SK-N-SH (cell line): ENCODE data around the gene AGBL4. TPM values are rescaled to one million over a fixed set of nuclear protein-coding genes. Genes with fewer than 3 reads are reported as not detected.

ENCODE experiments used
- CTCF ChIA-PET: fragments of 300-600, 350-600 bp; formaldehyde crosslinking; extraction: SDS; loops from one replicate; lab custom pipeline; 2021; lab: Yijun Ruan, JAX
- POLR2A ChIA-PET: fragments of 350-600 bp; sonication (Branson Sonifier 250); formaldehyde crosslinking; extraction: SDS; loops from one replicate; lab custom pipeline; 2020; ENCODE audit warnings: antibody characterized with exemption, inconsistent platforms; lab: Yijun Ruan, JAX
- DNase-seq: peaks from one replicate; pipeline ENCODE4 v3.0.0; 2012
- H2AFZ ChIP-seq: fragments of 200-600 bp; sonication (generic); 2 replicates; pipeline ENCODE4 v1.8.1; 2016; ENCODE audit warnings: antibody characterized with exemption, mild to moderate bottlenecking, low read depth
- H3F3A ChIP-seq: fragments of 200-600 bp; sonication (generic); replicated peaks from 2 replicates; pipeline ENCODE3; 2016; ENCODE audit warnings: antibody characterized with exemption, mild to moderate bottlenecking; ENCODE audit not compliant: insufficient read depth
- H3K27ac ChIP-seq, 2 experiments: fragments of 200-500 bp in 1 of 2; fragments of 200-600 bp in 1 of 2; sonication (Bioruptor generic) in 1 of 2; sonication (generic), shearing (Covaris generic) in 1 of 2; 2 replicates each; pipeline versions ENCODE4 v1.5.1 to v1.6.1; 2014 to 2016; ENCODE audit warnings: low read depth in 2 of 2, inconsistent platforms in 1 of 2, low read length in 1 of 2, mild to moderate bottlenecking in 1 of 2, mixed read lengths in 1 of 2
- H3K27me3 ChIP-seq: fragments of 200-600 bp; sonication (generic), shearing (Covaris generic); 2 replicates; pipeline ENCODE4 v1.6.1; 2016; ENCODE audit warnings: mixed run types; ENCODE audit not compliant: insufficient read depth
- H3K36me3 ChIP-seq, 2 experiments: fragments of 200-500 bp in 1 of 2; fragments of 200-600 bp in 1 of 2; sonication (Bioruptor generic) in 1 of 2; sonication (generic) in 1 of 2; replicated peaks in 1 of 2; 2 replicates each; pipeline versions ENCODE3 to v1.5.1; 2014 to 2016; ENCODE audit warnings: low read length in 1 of 2, mild to moderate bottlenecking in 1 of 2; ENCODE audit not compliant: insufficient read depth in 2 of 2, control insufficient read depth in 1 of 2
- H3K4me1 ChIP-seq, 2 experiments: fragments of 200-500 bp in 1 of 2; fragments of 200-600 bp in 1 of 2; sonication (Bioruptor generic) in 1 of 2; sonication (generic), shearing (Covaris generic) in 1 of 2; 2 replicates each; pipeline versions ENCODE4 v1.5.1 to v1.6.1; 2014 to 2016; ENCODE audit warnings: low read depth in 1 of 2, low read length in 1 of 2, mixed run types in 1 of 2; ENCODE audit not compliant: insufficient read depth in 2 of 2, control insufficient read depth in 1 of 2
- H3K4me2 ChIP-seq: fragments of 200-600 bp; sonication (generic), shearing (Covaris generic); 2 replicates; pipeline ENCODE4 v1.6.1; 2017; ENCODE audit warnings: mixed run types
- H3K4me3 ChIP-seq, 2 experiments: fragments of 200-500 bp in 1 of 2; fragments of 200-600 bp in 1 of 2; sonication (Bioruptor generic) in 1 of 2; sonication (generic), shearing (Covaris generic) in 1 of 2; 2 replicates each; pipeline versions ENCODE4 v1.5.1 to v1.8.1; 2014 to 2016; ENCODE audit warnings: low read depth in 2 of 2, inconsistent platforms in 1 of 2, low read length in 1 of 2, mild to moderate bottlenecking in 1 of 2, mixed read lengths in 1 of 2, moderate library complexity in 1 of 2
- H3K79me2 ChIP-seq: fragments of 200-600 bp; sonication (generic); 2 replicates; pipeline ENCODE4 v1.8.1; 2017; ENCODE audit warnings: mild to moderate bottlenecking; ENCODE audit not compliant: insufficient read depth
- H3K9ac ChIP-seq: fragments of 200-600 bp; sonication (generic); 2 replicates; pipeline ENCODE4 v1.6.1; 2017; ENCODE audit warnings: mixed run types
- H3K9me2 ChIP-seq: fragments of 200-600 bp; sonication (generic); 2 replicates; pipeline ENCODE4 v1.6.1; 2017; ENCODE audit warnings: mixed run types
- H3K9me3 ChIP-seq: fragments of 200-600 bp; sonication (generic); 2 replicates; pipeline ENCODE4 v1.6.1; 2017; ENCODE audit warnings: mixed run types, mild to moderate bottlenecking, moderate library complexity
- H4K20me1 ChIP-seq: fragments of 200-600 bp; sonication (generic); 2 replicates; pipeline ENCODE4 v1.6.1; 2017; ENCODE audit warnings: mild to moderate bottlenecking, mixed run types; ENCODE audit not compliant: insufficient read depth
- CHD2 ChIP-seq: fragments of 150-350 bp; IDR thresholded peaks from 2 replicates; pipeline ENCODE4 v1.6.1; 2018; ENCODE audit warnings: low read length; ENCODE audit not compliant: partially characterized antibody
- EP300 ChIP-seq, 2 experiments: IDR thresholded peaks; 2 replicates each; pipeline versions ENCODE4 v1.4.0 to v1.6.1; 2012; ENCODE audit warnings: borderline replicate concordance in 1 of 2, low read depth in 1 of 2, low read length in 1 of 2
- EZH2phosphoT487 ChIP-seq: fragments of 200-600 bp; sonication (generic); IDR thresholded peaks from 2 replicates; pipeline ENCODE4 v1.6.1; 2017; ENCODE audit warnings: low read depth, mixed run types, mild to moderate bottlenecking, antibody characterized with exemption, moderate library complexity, borderline replicate concordance
- FOSL2 ChIP-seq: IDR thresholded peaks from 2 replicates; pipeline ENCODE4 v1.4.0; 2012; ENCODE audit warnings: low read depth, mild to moderate bottlenecking, moderate library complexity, borderline replicate concordance
- FOXJ3 ChIP-seq: sonication (generic); formaldehyde crosslinking; IDR thresholded peaks from 2 replicates; pipeline ENCODE4 v1.5.1; 2020; ENCODE audit warnings: mild to moderate bottlenecking, missing genetic modification reagents
- FOXM1 ChIP-seq: IDR thresholded peaks from 2 replicates; pipeline ENCODE4 v1.4.0; 2012; ENCODE audit warnings: low read depth, mild to moderate bottlenecking
- GABPA ChIP-seq: IDR thresholded peaks from 2 replicates; pipeline ENCODE4 v1.4.0; 2012; ENCODE audit warnings: low read depth, mild to moderate bottlenecking
- GATA2 ChIP-seq: sonication (generic); formaldehyde crosslinking; IDR thresholded peaks from 2 replicates; pipeline ENCODE4 v1.5.0; 2020; ENCODE audit warnings: mild to moderate bottlenecking, missing genetic modification reagents
- IRF3 ChIP-seq: fragments of 150-350 bp; IDR thresholded peaks from 2 replicates; pipeline ENCODE4 v1.6.1; 2016; ENCODE audit warnings: mild to moderate bottlenecking, low read depth, low read length
- JUND ChIP-seq: IDR thresholded peaks from 2 replicates; pipeline ENCODE4 v1.4.0; 2012
- MEF2A ChIP-seq: IDR thresholded peaks from 2 replicates; pipeline ENCODE4 v1.4.0; 2012; ENCODE audit warnings: low read depth, borderline replicate concordance
- MXI1 ChIP-seq: IDR thresholded peaks from 2 replicates; pipeline ENCODE4 v1.6.1; 2012; ENCODE audit warnings: mild to moderate bottlenecking, low read depth, low read length, improper control_type of control experiment
- RAD21 ChIP-seq: IDR thresholded peaks from 2 replicates; pipeline ENCODE4 v1.6.1; 2012; ENCODE audit warnings: mild to moderate bottlenecking, low read length
- RCOR1 ChIP-seq: fragments of 150-350 bp; IDR thresholded peaks from 2 replicates; pipeline ENCODE4 v1.6.1; 2017; ENCODE audit warnings: antibody characterized with exemption, low read length
- RXRA ChIP-seq: IDR thresholded peaks from 2 replicates; pipeline ENCODE4 v1.4.0; 2012; ENCODE audit warnings: low read depth, mild to moderate bottlenecking, borderline replicate concordance
- SMC3 ChIP-seq: IDR thresholded peaks from 2 replicates; pipeline ENCODE4 v1.6.1; 2012; ENCODE audit warnings: low read depth, low read length, improper control_type of control experiment
- TCF12 ChIP-seq: IDR thresholded peaks from 2 replicates; pipeline ENCODE4 v1.4.0; 2012
- USF1 ChIP-seq: IDR thresholded peaks from 2 replicates; pipeline ENCODE4 v1.4.0; 2012; ENCODE audit warnings: low read depth, borderline replicate concordance
- YY1 ChIP-seq: IDR thresholded peaks from 2 replicates; pipeline ENCODE4 v1.4.0; 2012; ENCODE audit warnings: low read depth, mild to moderate bottlenecking
- ZBTB33 ChIP-seq: IDR thresholded peaks from 2 replicates; pipeline ENCODE4 v1.4.0; 2012; ENCODE audit warnings: low read depth, borderline replicate concordance
- WGBS: methylation state at CpG from one replicate; pipeline ENCODE4 v1.1.6; 2017; ENCODE audit warnings: low lambda C conversion rate; 5-methylcytosine and 5-hydroxymethylcytosine counted together
- polyA plus RNA-seq, 3 experiments: library from polyadenylated mRNA; depleted of rRNA; stranded (reverse); fragments of >200 nt; gene quantifications; 2 replicates each; pipeline ENCODE4 v1.2.3, GENCODE V29; 2012
- TF ChIP-seq, protein P1 (sequence below): fragments of 150-350 bp; IDR thresholded peaks from 2 replicates; pipeline ENCODE4 v1.6.1; 2017; ENCODE audit warnings: antibody characterized with exemption, low read length, low read depth, borderline replicate concordance

Gene AGBL4
- polyA plus RNA-seq, 1 of the 3 experiments (the other 2 are of a cell fraction), result 0.07 TPM

GRCh38 chr1:48944811-48945210, 1078.9 kb downstream of the AGBL4 start:
- no peaks in the 10 kb centered on the region for H3K9me2 ChIP-seq
- H4K20me1 ChIP-seq, result no peaks in the 10 kb centered on the region
- H3K36me3 ChIP-seq, result no peaks in the 10 kb centered on the region
- no peak for TF ChIP-seq JUND
- TF ChIP-seq GABPA, result no peak
- TF ChIP-seq MEF2A, result no peak
- TF ChIP-seq TCF12, result no peak
- no peak for TF ChIP-seq FOXJ3 (CRISPR knock-in tag)
- no peak for TF ChIP-seq YY1
- no peak for TF ChIP-seq USF1
- TF ChIP-seq FOSL2, result no peak
- no peak overlapping the region for H3K27ac ChIP-seq
- H3K27me3 ChIP-seq, result no peaks in the 10 kb centered on the region
- DNase-seq, result no peak
- no peaks in the 10 kb centered on the region for H3K79me2 ChIP-seq
- H2AFZ ChIP-seq, result no peak overlapping the region
- H3F3A ChIP-seq, result no peaks in the 10 kb centered on the region
- H3K9ac ChIP-seq, result no peak overlapping the region
- no peak overlapping the region for H3K4me2 ChIP-seq
- CTCF ChIA-PET, result interaction anchor here (1.0 kb wide), 1 partner anchor 1402 kb away, joined by 3 read pairs; no protein-coding TSS in a partner anchor
- H3K4me1 ChIP-seq, result peaks cover 7 to 30% of the 10 kb centered on the region in 2 experiments
- no peaks in the 10 kb centered on the region for H3K9me3 ChIP-seq
- POLR2A ChIA-PET, result no interaction called here
- H3K4me3 ChIP-seq, result no peak overlapping the region

DNA sequence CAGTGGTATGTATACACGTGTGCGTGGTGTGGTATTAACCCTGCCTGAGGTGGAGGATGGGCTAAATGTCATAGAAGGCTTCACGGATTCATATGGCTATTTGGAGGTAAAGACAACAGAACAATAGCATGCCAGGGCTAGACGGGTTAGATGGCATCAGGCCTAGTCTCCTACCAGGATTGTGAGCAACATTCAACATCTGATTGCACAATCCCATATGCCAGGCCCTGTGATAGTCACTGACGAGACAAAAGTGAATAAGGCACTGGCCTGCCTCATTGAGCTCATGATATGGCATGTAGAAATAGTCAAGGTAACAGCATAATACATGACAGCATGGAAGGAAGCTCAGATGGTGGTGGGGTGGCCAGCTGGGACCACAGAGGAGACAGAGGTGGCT, 1079.9 kb downstream of the AGBL4 start:
- POLR2A ChIA-PET, result no interaction called here
- 84% methylated on average over 5 of the region's 5 CpGs for WGBS

More for the DNA sequence above, 1079.9 kb downstream of the AGBL4 start:
- Histone ChIP-seq H2AFZ (no peak overlapping the region), H4K20me1 (no peaks in the 10 kb centered on the region), H3K9ac (no peak overlapping the region)
- TF ChIP-seq RCOR1 (no peak), CHD2 (no peak), IRF3 (no peak), MXI1 (no peak), USF1 (no peak), SMC3 (no peak), EP300 (IDR thresholded peaks at IDR 0.05; ENCODE audit: borderline replicate concordance in 1 of 2, low read depth in 1 of 2, low read length in 1 of 2) (no peak), FOXM1 (no peak), RAD21 (no peak), EZH2phosphoT487 (no peak), GATA2 (no peak), ZBTB33 (no peak), RXRA (no peak)
- TF ChIP-seq, protein P1, sequence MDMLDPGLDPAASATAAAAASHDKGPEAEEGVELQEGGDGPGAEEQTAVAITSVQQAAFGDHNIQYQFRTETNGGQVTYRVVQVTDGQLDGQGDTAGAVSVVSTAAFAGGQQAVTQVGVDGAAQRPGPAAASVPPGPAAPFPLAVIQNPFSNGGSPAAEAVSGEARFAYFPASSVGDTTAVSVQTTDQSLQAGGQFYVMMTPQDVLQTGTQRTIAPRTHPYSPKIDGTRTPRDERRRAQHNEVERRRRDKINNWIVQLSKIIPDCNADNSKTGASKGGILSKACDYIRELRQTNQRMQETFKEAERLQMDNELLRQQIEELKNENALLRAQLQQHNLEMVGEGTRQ, result no peak
- TF ChIP-seq, all 33 proteins: peak for 0
- Histone ChIP-seq H3K9me2 (no peaks in the 10 kb centered on the region), H3K27me3 (no peaks in the 10 kb centered on the region), H3K4me3 (no peak overlapping the region), H3K9me3 (no peaks in the 10 kb centered on the region), H3K27ac (no peak overlapping the region), H3F3A (no peaks in the 10 kb centered on the region), H3K36me3 (no peaks in the 10 kb centered on the region), H3K79me2 (no peaks in the 10 kb centered on the region), H3K4me2 (no peak overlapping the region), H3K4me1 (peaks cover 15 to 30% of the 10 kb centered on the region in 2 experiments)
- CTCF ChIA-PET, result interaction anchor here (1.0 kb wide), 1 partner anchor 30 kb away, joined by 3 read pairs; no protein-coding TSS in a partner anchor
- no peak for DNase-seq
